PFSK-1 (cell line): ENCODE data around the gene SOX13.

Experiments used
- REST ChIP-seq, 2 experiments: IDR thresholded peaks; 2 replicates each; pipeline versions ENCODE4 v1.6.1 to v1.8.0; 2011 to 2012; ENCODE audit warnings: low read depth in 2 of 2, low read length in 2 of 2, control low read depth in 1 of 2, inconsistent platforms in 1 of 2, mild to moderate bottlenecking in 1 of 2, moderate library complexity in 1 of 2; ENCODE audit not compliant: insufficient read depth in 1 of 2
- TAF1 ChIP-seq: IDR thresholded peaks from 2 replicates; pipeline ENCODE4 v1.6.1; 2012; ENCODE audit warnings: low read length, control low read depth, borderline replicate concordance; ENCODE audit not compliant: insufficient read depth

- TF ChIP-seq REST (IDR thresholded peaks at IDR 0.05; ENCODE audit: insufficient read depth in 1 of 2, low read depth in 2 of 2, low read length in 2 of 2): no peak
- TF ChIP-seq TAF1: no peak
Measured at GRCh38 chr1:204172404-204173029, 99.6 kb downstream of the SOX13 start.
